ENCODE measurements around the gene GPR153.

Gene GPR153

DNA sequence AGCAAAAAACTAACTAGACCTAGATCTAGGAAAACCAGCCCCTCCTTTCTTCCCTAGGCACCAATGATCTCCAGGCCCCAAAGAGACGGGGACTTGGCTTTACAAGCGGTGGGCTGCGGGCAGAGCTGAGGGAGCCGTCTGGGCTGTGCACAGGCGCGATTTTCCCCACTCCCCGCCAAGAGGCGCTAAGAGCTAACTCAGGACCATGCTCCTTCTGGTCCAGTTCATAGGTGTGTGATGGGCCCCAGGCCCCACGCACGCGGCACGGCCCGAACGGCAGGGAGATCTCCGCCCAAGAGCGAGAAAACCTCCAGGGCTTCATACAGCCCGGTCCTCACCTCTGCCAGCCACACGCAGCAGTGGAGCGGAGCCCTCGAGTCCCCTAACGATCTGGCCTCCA, 7.5 kb upstream of the GPR153 start:
- DNase-seq: no peak

DNA sequence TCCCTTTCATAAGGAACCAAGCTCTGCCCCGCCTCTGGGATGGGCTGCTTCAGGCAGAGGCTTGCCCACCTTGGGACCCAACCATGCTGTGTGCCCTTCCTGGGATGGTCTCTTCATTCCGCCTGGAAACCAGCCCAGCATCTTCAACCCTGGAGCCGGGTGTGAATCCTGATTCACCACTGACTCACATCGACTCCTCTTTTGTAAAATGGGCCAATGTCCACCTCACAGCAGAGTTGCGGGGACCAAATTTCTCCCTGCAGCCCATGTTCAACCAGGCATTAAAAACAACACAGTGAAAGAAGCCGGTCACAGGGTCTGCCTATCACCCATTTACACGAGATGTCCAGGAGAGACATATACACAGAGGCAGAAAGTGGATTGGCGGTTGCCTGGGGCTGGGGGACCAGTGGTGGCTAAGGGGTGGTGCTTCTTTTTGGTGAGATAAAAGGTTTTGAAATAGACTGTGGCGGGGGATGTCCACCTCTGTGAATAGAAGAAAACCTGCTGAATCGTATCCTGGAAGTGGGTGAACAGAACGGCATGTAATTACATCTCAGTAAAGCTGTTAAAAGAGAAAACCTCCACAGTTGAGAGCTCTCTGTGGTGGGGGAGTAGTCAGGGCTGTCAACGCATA, 6.9 kb upstream of the GPR153 start:
- no peak for DNase-seq

DNA sequence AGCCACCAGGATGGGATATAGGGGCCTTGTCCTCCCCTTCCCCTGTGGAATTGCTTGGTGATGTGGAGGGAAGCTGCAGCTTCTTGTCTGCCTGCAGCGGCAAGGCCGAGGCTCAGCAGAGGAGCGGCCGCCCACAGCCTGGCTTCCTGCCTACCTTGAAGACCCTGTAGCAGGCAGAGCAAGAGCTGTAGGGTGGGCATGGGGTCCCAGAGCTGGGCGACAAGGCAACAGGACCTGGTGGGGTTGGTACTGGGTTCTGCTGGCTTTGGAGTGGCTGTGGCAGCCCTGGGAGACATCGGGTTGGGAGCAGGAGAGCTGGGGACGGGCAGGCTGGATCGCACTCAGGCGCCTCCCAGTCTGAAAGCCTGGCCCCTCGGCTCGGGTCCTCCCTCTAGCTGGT, 5.7 kb upstream of the GPR153 start:
- DNase-seq: no peak

DNA sequence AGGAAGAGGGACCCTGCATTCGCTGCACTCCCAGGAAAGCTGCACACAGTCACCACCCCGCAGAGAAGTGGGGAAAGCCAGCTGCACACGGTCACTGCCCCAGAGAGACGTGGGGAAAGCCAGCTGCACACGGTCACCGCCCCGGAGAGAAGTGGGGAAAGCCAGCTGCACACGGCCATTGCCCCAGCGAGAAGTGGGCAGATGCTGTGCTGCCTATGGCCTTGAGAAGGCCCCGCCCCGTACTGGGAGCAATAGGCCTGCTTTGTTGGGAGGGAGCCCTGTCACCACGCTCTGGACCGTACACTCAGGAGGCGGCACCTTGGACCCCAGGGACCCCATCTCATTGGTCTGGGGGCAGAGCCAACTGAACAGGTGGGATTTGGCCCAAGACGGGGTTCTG, 4.3 kb upstream of the GPR153 start:
- no peak for DNase-seq

DNA sequence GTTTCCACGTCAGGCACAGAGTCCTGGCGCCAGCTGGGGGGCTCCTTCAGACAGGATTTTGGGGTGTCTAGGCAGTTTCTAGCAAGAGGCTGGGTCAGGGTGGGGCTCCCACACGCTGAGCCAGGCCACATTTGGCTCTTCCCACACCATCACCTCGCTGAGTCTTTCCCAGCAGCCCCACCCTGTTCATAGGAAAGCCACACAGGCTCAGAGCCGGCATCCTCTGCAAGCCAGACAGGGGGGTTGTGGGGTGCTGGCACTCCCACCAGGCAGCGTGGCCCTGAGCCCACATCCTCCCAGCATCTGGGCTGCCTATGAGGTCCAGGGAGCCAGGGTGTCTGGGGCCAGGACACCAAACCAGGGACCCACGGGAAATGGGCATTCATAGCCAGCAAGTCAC, 2.8 kb upstream of the GPR153 start:
- DNase-seq: no peak

DNA sequence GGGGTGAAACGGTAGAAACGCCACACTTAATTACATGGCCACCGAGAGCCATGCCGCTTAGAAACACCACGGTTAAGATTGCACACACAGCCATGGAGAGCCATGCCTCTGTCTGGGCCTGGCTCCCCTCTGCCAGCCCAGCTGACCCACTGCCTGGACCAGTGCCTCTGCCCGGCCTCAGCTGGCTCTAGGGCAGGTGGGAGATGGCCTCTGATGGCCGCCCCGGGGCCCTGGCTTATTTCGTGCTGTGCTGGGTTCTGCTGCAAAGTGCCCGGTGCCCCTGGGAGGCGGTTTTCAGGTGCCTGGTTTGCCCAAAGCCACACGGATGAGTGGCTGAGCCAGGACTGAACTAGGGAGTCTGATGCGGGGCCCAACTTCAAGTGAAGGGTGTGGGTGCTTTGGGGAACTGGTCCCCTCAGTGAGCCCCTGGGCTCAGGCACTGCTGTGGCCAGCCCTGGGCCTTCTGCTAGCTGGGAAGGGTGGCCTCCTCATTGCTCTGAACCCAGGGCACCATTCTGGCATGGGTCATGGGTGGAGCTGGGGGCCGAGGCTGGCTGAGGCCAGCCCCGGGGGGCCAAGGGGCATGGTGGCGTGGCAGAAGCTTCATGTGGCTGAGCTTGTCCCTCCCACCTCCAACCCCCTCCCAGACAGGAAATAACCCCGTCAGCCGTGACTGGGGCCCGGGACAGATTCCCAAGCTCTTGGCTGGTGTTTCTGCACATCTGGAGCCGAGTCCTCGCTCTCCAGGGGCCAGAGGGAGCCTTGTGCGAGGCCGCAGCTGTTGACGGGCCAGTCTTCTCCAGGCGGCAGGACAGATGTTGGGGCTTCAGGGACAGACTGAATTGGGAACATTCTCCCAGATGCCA, 1.9 kb upstream of the GPR153 start:
- no peak for DNase-seq

DNA sequence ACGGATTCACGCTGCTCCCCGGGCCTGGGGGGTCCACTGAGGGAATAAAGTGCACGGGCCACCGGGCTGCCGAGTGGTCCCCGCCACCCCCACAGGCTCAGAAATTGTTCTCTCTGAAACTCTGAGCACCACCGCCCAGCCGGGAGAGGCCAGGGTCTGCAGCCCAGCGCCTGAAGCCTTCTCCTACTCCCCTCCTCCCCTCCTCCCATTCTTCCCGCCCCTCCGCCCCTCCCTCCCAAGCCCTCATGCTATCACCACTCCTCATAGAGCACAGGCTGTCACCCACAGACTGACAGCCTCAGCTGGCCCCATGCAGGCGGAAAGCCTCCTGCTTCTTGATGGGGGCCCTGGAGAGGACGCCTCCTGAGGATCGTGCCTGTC, 707 bp upstream of the GPR153 start:
- no peak for DNase-seq

DNA sequence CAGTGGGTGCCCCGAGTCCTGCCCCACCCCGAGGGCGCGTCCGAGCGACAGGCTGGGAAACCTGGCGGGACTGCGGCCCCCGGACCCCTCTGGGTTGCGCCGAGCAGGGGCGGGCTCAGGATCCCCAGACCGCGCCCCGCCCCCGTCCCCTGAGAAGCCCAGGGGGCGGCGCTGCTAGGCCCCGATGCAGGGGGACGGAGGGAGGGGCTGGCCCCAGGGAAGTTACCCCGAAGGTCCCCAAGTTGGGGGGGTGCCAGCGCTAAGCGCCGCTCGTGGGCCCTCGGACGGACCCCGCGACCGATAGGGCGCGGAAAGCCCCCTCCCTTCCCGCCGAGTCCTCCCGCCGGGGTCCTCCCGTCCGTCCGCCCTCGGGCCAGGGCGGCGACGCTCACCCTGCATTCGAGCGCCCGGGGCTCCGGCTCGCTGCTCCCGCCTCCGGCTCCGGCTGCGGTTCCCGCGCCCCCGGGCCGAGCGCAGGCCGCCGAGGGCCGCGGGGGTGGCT, 414 bp downstream of the GPR153 start:
- DNase-seq: no peak

DNA sequence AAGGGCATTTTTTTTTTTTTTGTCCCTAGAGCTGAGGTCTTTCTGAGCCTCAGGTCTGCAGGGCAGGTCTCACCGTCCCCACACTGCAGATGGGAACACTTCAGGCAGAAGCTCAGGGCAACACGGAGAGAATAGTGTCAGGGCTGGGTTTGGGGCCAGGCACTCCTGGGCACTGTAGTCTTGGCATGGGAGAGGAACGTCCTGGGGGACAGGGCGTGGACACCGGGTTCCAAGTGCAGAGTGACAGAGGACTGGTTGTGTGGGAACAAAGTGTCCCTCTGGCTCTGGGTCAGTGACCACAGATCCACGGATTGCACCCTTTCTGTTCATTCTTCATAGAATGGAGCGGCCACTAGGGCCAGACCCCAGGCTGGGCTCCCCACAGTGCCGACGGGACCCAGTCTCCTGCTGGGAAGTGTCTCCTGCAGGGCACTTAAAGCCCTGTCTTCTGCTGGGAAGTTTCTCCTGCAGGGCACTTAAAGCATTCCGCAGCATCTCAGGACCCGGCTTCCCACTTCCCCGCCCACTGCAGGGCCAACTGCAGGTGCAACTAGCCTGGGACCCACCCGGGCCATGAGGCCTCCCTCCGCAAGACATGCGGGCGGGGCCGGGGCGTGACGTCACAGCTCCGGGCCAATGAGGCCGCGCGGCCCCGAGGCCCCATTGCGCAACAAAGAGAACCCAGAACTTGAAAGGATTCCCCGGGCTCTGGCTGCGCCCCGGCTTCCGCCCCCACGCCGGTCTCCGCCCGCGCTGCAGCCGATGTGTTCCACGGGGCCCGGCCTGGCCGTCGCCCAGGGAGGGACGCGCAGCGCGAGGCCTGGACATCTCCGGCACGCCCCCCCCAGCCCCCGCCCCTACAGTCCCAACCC, 1.2 kb downstream of the GPR153 start:
- peak; percentile 69 for DNase-seq

DNA sequence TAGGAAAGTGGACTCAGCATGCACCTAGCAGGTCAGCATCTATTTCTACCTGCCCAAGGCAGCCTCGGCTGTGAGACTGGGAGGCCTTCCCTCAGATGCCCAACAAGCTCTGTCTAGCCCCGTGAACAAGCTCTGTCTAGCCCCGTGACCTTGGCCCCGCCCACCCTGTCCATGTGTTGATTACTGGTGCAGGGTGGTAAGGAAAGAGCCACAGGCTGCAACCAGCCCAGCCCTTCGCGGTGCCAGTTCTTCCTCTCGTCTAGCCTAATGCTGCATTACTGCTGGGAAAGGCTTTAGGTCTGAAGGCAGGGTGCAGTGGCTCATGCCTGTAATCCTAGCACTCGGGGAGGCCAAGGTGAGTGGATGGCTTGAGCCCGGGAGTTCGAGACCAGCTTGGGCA, 2.2 kb downstream of the GPR153 start:
- DNase-seq: no peak

DNA sequence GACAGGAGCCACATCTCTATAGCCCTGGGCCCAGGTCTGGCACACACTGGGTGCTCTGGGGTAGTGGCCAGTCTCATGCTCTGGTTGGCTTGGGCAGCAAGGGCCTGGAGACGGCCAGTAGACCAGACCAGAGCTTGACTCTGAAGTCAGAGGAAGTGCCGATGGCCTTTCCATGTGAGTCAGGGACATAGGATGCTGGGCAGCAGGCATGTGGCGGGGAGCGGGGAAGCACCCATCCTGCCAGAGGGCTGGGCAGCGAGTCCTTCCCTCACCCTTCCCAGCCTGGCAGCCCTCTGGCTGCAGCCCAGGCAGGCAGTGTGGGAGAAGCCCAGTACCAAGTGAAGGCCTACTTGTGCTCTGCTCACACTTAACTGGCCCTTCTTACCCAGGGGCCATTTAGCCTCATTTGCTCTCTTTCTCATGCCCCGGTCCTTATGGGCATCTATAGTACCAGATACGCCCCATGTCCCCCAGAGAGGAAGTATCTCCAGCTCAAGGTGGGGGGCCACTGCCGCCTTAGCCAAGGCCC, 3.3 kb downstream of the GPR153 start:
- no peak for DNase-seq

DNA sequence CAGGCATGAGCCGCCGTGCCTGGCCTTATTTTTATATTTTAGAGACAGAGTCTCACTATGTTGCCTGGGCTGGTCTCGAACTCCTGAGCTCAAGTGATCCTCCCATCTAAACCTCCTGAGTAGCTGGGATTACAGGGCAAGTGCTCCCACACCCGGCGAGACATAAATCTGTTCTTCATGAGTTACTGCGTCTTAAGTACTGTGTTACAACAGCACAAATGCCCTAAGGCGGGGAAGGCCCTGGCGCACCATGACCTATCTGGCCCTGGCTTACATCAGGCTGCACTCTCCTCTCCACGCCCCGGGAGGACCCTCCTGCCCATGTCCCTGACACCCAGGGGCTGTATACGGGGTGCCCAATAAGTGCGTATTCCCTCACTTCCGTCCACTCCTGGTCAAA, 4.3 kb downstream of the GPR153 start:
- DNase-seq: no peak

DNA sequence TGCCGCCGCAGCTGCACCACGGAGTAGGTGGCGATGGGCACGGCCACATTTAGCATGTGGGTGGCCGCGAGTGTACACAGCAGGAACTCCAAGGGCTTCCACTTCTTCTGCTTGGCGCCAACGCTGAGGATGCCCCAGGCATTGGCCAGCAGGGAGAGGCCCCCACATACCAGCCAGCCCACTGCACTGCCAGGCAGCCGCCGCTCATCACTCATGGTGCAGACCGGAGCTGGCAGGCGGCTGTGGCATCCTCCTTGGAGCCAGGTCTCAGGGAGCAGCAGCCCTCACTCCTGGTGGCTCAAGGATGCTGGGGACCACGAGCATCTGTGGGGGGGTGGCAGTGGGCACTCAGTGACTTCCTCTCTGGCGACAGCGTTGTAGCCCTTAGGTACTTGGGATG, 6.2 kb downstream of the GPR153 start:
- DNase-seq: no peak

DNA sequence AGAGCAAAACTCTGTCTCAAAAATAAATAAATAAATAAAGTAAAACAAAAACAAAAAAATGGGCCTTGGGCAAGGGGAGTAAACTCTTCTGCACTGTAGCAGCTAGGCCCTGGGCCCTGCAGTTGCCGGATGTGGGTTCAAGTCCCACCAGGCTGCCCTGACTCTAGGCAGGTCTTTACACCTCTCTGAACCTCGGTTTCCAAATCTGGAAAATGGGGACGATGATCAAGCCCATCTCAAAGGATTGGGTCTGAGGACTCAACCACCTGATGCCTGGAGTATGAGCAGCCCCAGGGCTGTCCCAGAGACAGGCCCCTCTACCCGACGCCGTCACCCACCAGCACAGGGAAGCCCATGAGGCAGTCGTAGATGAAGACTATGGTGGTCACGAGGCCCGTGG, 7.5 kb downstream of the GPR153 start:
- DNase-seq: no peak

DNA sequence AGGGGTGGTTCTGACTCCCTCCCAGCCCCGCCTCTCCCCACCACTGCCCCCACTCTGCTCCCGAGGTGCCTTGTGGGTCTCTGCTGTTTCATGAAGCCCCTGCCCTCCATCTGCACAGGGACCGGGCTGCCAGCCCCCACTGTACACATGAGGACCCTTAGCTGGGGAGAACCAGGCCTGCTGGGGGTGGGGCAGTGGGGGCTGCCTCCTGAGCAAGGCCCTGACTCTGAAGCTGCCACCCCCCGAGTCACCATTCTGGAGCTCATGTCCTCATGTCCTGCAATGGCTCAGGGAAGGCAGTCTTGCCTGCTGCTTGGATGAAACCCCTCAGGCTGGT, 8.6 kb downstream of the GPR153 start:
- DNase-seq: no peak

DNA sequence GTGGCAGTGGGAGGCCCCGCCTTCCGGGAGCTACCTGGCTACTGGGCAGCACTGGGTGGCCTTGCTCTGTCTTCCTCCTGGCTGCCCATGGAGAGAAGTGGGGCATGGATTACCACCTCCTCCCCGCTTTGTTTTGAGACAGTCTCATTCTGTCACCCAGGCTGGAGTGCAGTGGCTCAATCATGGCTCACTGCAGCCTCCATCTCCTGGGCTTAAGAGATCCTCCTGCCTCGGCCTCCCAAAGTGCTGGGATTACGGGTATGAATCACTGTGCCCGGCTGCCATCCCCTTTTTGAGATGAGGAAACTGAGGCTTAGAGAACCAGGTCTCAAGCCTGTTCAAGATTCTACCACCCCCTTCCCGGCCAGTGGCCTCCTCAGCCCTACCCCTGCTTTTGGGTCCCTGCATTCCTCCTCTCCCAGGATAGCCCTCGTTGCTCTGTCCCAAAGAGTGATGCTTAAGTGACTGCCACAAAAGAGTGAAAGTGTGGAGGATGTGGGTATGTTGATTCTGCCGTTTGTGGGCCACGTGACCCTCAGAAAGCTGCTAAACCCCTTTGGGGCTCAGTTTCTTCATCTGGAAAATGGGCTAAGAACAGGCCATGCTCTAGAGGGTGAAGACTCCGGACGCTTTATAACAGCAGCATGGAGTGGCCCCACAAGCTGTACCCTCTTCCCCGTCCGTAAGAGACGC, 9.1 kb downstream of the GPR153 start:
- no peak for DNase-seq

DNA sequence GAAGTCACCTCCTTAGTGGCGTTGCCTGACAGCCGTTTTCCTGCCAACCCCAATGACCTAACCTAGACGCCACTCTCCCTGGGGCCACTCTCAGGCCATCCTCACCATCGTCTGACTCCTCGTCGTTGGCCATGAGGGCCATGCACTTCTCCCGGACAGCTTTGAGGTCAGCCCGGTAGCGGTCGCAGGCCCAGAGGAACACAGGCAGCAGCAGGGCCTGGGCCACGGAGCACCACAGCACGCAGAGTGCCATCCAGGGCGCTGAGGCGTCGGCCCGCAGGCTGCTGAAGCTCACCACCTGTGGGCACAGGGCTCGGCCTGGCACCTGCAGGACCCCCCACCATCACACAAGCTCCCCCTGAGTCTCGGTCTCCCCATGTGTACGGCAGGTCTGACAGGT, 9.7 kb downstream of the GPR153 start:
- DNase-seq: no peak

DNA sequence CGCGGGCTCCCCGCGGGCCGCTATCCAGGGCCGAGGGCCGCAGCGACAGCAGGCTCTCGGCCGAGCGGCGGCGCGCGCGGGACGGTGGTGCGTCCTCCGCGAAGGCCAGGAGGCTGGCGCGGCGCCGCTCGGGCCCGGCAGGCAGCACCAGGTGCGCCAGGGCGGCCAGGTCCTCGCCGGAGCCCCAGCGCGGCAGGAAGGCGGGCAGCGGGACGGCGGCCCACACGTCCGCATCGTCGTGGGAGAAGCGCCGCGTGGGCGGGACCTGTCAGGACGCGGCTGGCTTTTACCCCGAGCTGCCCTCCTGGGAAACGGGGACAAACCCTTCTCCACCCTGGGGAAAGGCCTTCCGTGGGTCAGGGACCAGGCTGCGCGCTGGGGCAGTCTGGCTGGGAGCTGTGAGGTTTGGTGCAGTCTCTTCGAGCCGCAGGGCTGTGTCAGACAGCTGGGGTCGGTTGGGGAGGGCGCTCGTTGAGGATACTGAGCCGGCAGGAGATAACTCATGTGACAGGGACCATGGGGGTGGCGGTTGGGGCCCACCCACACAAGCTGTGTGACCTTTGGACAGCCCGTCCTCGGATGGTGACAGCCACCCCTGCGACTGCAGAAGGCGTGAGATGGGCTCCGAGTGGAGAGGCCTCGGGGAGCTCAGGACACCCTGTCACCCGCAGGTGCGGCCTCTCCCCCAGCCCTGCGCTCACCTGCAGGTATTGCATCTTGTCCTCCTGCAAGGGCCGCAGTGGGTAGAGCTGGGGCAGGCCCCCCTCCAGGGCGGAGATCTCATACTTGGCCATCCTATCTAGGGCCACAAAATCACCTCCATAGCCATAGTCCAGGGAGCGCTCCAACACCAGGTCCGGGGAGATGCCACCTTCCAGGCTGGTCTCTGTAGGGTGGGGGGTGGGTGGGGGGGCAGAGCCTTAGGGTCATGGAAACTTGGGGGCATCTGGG, 10.9 kb downstream of the GPR153 start:
- no peak for DNase-seq

DNA sequence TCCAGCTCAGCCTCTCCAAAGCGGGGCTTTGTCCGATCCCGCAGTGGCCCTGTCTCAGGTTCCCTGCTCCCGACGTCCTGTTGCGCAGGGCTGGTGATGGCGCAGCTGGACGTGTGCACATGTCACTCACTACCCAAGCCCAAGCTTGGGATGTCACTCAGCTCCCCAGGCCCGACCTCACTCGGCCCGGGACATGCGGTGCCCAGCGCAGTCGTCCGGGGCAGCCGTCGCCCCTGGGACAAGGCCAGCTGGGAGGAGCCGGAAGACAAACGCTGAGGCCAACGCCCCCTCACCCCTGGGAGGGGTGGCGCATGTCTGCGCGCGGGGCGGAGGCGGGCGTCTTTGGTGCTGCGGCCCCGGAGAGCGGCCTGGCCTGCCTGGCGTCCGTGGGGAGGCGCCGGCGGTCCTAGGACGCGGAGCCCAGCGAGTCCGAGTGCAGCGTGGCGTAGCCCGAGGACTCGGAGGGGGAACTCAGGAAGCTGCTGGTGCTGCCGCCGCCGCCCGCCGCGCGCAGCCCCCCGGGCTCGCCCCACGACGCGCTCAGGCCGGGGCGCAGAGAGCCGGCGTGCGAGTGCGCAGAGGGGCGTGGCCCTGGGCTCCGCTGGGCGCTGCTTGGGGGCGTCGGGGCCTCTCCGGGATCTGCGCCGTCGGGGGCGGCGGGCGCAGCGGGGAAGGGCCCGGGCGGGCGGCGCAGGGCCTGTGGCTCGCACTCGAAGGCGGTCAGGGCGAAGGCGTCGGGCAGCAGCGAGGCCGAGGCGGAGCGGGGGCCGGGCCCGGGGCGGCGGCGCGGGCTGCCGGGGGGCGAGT, 11.8 kb downstream of the GPR153 start:
- no peak for DNase-seq

DNA sequence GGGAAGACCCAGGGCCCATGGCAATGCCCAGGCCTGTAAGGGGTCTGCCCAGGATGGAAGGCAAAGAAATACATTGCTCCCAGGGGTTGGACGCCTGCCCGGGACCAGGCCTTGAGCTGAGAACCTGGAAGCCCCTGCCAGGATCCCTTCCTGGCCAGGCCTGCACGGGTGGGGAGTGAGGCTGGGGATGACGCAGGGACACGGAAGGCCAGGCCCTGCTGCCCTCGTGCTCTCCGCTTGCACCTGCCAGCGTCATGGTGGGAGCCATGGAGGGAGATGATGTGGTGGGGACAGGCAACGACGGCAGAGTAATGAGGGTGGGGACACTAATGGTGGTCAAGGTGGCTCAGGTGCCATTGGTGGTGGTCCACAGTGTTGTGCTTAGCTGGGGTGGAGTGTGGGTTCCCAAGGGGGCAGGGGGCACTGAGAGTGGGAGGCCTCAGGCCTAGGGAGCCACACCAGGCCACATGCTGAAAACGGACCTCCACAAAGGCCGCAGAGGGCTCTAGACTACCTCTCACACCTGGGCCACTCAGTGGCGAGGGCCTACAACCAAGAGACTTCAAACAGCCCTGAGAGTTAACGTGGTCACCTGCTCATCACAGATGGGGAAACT, 12.6 kb downstream of the GPR153 start:
- no peak for DNase-seq

All from central memory CD4-positive, alpha-beta T cell (primary cell).